Duodenal mucosa (tissue), 2 donors: ENCODE results near the gene GUCD1.
"Not testable (repeated sequence)": the region's sequence is repeated elsewhere in the genome, so short reads cannot be mapped to it uniquely, and the experiment has no call there.

Source experiments
- H3K27ac ChIP-seq: one replicate; pipeline ENCODE4 v1.7.0; 2013; ENCODE audit warnings: low read depth, low read length
- H3K27me3 ChIP-seq, 2 donors: one replicate each; pipeline ENCODE4 v1.7.0; 2013; ENCODE audit warnings: low read length in 2 of 2, control low read depth in 1 of 2; ENCODE audit not compliant: insufficient read depth in 2 of 2, control insufficient read depth in 1 of 2
- H3K36me3 ChIP-seq, 2 donors: one replicate each; pipeline ENCODE4 v1.7.0; 2013; ENCODE audit warnings: low read length in 2 of 2, control low read depth in 1 of 2; ENCODE audit not compliant: insufficient read depth in 2 of 2, control insufficient read depth in 1 of 2
- H3K4me1 ChIP-seq, 2 donors: one replicate each; pipeline ENCODE4 v1.7.0; 2013; ENCODE audit warnings: low read length in 2 of 2, control low read depth in 1 of 2; ENCODE audit not compliant: insufficient read depth in 2 of 2, control insufficient read depth in 1 of 2
- H3K4me3 ChIP-seq, 2 donors: one replicate each; pipeline ENCODE4 v1.7.0; 2013; ENCODE audit warnings: low read length in 2 of 2, low read depth in 1 of 2
- H3K9ac ChIP-seq, 2 donors: one replicate each; pipeline ENCODE4 v1.7.0; 2013; ENCODE audit warnings: low read length in 2 of 2, low read depth in 1 of 2
- H3K9me3 ChIP-seq, 2 donors: one replicate each; pipeline ENCODE4 v1.7.0; 2013; ENCODE audit warnings: low read length in 2 of 2, control low read depth in 1 of 2; ENCODE audit not compliant: control insufficient read depth in 1 of 2

GUCD1 gene

GRCh38 chr22:24595863-24596262, 40.9 kb upstream of the GUCD1 start:
- Histone ChIP-seq H3K9ac (no peak overlapping the region), H3K4me1 (peaks cover 11 to 30% of the 10 kb centered on the region in 2 donors), H3K4me3 (no peak overlapping the region), H3K9me3 (no peaks in the 10 kb centered on the region), H3K27ac (no peak overlapping the region), H3K36me3 (no peaks in the 10 kb centered on the region), H3K27me3 (no peaks in the 10 kb centered on the region)

DNA sequence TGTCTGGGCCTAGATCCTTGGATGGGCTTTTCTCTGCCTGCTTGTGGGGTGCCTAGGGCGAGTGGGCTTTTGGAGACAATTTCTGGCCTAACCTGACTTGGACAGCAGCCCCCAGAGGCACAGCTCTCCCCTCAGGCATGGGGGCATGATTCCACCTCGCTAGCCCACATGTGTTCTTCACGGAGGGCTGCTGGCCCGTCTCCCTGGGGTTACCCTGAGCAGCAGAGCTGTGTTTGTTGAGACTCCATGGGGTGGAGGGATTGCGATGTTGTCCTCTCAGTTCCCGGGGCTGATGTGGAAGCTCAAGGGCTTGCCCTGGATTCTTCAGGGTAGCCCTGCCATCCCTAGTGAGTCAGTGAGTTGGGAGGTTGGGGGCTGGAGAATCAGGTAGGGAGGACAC, 40.3 kb upstream of the GUCD1 start:
- Histone ChIP-seq H3K4me3 (no peak overlapping the region), H3K36me3 (no peaks in the 10 kb centered on the region), H3K9ac (no peak overlapping the region), H3K9me3 (no peaks in the 10 kb centered on the region), H3K27ac (no peak overlapping the region), H3K27me3 (no peaks in the 10 kb centered on the region), H3K4me1 (peaks cover 10 to 25% of the 10 kb centered on the region in 2 donors)

- no peak overlapping the region for H3K4me3 ChIP-seq
- no peaks in the 10 kb centered on the region for H3K9me3 ChIP-seq
- peaks cover 10 to 25% of the 10 kb centered on the region in 2 donors for H3K4me1 ChIP-seq
- H3K27ac ChIP-seq: no peak overlapping the region
- H3K9ac ChIP-seq: peak overlapping the region in 1 of 2 donors; percentile 47
- H3K27me3 ChIP-seq: no peaks in the 10 kb centered on the region
- no peaks in the 10 kb centered on the region for H3K36me3 ChIP-seq
Measured at GRCh38 chr22:24594569-24595120, 39.7 kb upstream of the GUCD1 start.

- no peaks in the 10 kb centered on the region for H3K36me3 ChIP-seq
- H3K4me1 ChIP-seq: peaks cover 10 to 25% of the 10 kb centered on the region in 2 donors
- no peak overlapping the region for H3K4me3 ChIP-seq
- H3K9me3 ChIP-seq: no peaks in the 10 kb centered on the region
- no peaks in the 10 kb centered on the region for H3K27me3 ChIP-seq
- H3K27ac ChIP-seq: peak overlapping the region; percentile 42
- peak overlapping the region; percentile 10 to 57 for H3K9ac ChIP-seq
Measured at GRCh38 chr22:24593836-24594568, 39.1 kb upstream of the GUCD1 start.

DNA sequence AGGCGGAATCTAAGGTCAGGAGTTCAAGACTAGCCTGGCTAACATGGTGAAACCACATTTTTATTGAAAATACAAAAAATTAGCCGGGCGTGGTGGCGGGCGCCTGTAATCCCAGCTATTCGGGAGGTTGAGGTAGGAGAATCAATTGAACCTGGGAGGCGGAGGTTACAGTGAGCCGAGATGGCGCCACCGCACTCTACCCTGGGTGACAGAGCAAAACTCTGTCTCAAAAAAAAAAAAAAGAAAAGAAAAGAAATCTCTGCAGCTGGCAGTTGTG, 38.6 kb upstream of the GUCD1 start:
- H3K36me3 ChIP-seq, H3K27me3 ChIP-seq, H3K9me3 ChIP-seq, H3K27ac ChIP-seq: not testable (repeated sequence)
- Histone ChIP-seq H3K9ac (peak overlapping the region; percentile 54 to 76), H3K4me3 (peak overlapping the region in 1 of 2 donors; percentile 58), H3K4me1 (peaks cover 10 to 25% of the 10 kb centered on the region in 2 donors)

DNA sequence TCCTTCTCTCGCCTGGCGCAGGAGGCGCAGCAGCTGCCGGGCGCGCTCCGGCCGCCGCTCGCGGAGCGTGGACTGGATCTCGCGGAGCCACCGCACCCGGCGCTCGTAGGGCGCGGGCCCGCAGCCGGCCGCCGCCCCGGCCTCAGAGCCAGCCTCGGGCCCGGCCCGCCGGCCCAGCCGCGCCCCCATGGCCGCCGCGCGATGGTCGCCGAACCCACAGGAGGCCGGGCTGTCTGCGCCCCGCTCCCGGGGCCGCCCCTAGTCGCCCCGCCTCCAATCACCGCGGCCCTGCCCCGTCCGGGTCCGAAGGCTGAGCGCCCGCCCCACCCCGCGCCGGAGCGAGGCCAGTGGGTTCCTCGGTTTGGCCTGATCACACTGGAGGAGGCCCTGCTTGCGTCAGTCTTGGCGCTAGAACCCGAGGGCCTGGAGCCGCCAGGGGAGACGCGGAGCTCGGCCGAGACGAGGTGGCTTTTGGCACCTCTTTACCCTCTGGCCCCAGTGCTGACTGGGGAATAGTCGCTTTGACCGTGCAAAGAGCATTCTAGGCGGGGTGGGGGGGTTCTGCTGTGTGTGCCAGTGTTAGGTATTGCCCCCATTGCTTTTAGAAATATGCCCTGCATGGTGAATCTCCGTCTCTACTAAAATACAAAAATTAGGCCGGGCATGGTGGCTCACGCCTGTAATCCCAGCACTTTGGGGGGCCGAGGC, 38.1 kb upstream of the GUCD1 start, which contains the start of gene LRRC75B:
Gene LRRC75B, minus strand, starts transcription at position 223 of the 708 bp plus-strand sequence. Its CDS starts 34 bp downstream, at position 189.
- Histone ChIP-seq H3K27me3 (no peaks in the 10 kb centered on the region), H3K4me1 (peaks cover 10 to 25% of the 10 kb centered on the region in 2 donors), H3K9me3 (no peaks in the 10 kb centered on the region), H3K36me3 (peaks cover 0 to 2% of the 10 kb centered on the region in 2 donors), H3K4me3 (peak within 1 kb of the TSS; percentile 62 to 73), H3K9ac (peak within 1 kb of the TSS; percentile 56 to 76), H3K27ac (peak within 1 kb of the TSS; percentile 82)

DNA sequence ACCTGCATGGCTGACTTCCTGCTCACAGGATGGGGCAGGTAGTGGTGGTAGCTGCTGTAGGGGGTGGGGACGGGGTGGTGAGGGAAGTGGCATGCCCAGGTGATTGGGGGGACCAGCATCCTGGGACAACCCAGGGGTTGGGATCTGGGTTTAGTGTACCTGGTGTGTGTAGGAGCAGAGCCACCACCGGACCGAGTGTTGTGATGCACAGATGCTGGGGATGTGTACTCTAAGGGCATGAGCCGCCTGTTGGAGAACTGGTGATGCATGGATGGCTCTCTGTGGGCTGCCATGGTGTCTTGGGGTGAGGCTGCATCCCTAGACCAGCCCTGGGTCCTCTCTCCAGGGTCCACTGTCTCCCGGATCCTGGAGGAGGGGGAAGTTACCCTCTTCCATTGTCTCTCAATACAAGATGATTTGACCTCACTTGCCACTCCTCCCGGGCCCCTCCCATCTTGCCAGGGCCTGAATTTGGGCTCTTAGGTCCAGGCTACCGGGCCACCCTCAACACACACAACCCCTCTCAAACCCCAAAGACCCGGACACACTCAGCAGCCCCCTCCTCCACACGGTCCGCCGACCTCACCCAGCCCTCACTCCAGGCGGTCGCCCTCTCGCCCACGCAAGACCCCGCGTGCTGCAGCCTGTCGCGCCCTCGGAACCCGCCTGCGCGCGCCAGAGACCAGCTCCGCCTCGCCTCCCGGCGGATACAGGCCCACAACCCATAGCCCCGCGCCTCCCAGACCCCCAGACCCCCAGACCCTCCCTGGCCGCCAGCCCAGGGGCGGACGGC, 37.3 kb upstream of the GUCD1 start:
- Histone ChIP-seq H3K36me3 (peaks cover 0 to 10% of the 10 kb centered on the region in 2 donors), H3K27ac (peak overlapping the region; percentile 52), H3K4me1 (peaks cover 10 to 25% of the 10 kb centered on the region in 2 donors), H3K4me3 (peak overlapping the region; percentile 62 to 73), H3K9me3 (no peaks in the 10 kb centered on the region), H3K9ac (peak overlapping the region; percentile 56 to 57), H3K27me3 (no peaks in the 10 kb centered on the region)

- Histone ChIP-seq H3K36me3 (peaks cover 0 to 15% of the 10 kb centered on the region in 2 donors), H3K27ac (no peak overlapping the region), H3K27me3 (no peaks in the 10 kb centered on the region), H3K9me3 (no peaks in the 10 kb centered on the region), H3K9ac (no peak overlapping the region), H3K4me3 (no peak overlapping the region), H3K4me1 (peaks cover 10 to 25% of the 10 kb centered on the region in 2 donors)
Measured at GRCh38 chr22:24591286-24591830, 36.4 kb upstream of the GUCD1 start.

- Histone ChIP-seq H3K36me3 (peaks cover 0 to 21% of the 10 kb centered on the region in 2 donors), H3K9me3 (no peaks in the 10 kb centered on the region), H3K9ac (no peak overlapping the region), H3K4me1 (peaks cover 10 to 25% of the 10 kb centered on the region in 2 donors), H3K27ac (no peak overlapping the region), H3K27me3 (no peaks in the 10 kb centered on the region), H3K4me3 (no peak overlapping the region)
Measured at GRCh38 chr22:24590596-24591173, 35.7 kb upstream of the GUCD1 start.
